Effector memory CD4-positive, alpha-beta T cell (primary cell): ENCODE measurements around the gene CGB3.
A peak's percentile ranks its signal among the peaks of the same experiment; 100 is the strongest.
"Not testable (repeated sequence)": the region's sequence is repeated elsewhere in the genome, so short reads cannot be mapped to it uniquely, and the experiment has no call there.

Experiments used
- DNase-seq, 3 donors: peaks; one replicate each; pipeline ENCODE4 v3.0.0-alpha.2; 2020
- H3K27ac ChIP-seq: 2 replicates; pipeline ENCODE4 v1.7.0; 2013; ENCODE audit warnings: mild to moderate bottlenecking, low read length, moderate library complexity; ENCODE audit not compliant: insufficient read depth, poor library complexity, severe bottlenecking
- H3K27me3 ChIP-seq: replicated peaks from 2 replicates; pipeline ENCODE4 v1.7.0; 2013; ENCODE audit warnings: mild to moderate bottlenecking, low read length; ENCODE audit not compliant: insufficient read depth, control insufficient read depth, poor library complexity, severe bottlenecking
- H3K36me3 ChIP-seq: 2 replicates; pipeline ENCODE4 v1.7.0; 2013; ENCODE audit warnings: mild to moderate bottlenecking, low read length, moderate library complexity; ENCODE audit not compliant: control insufficient read depth, insufficient read depth
- H3K4me1 ChIP-seq: 2 replicates; pipeline ENCODE4 v1.7.0; 2013; ENCODE audit warnings: low read length, mild to moderate bottlenecking; ENCODE audit not compliant: control insufficient read depth, insufficient read depth, poor library complexity, severe bottlenecking
- H3K4me3 ChIP-seq: 2 replicates; pipeline ENCODE4 v1.7.0; 2013; ENCODE audit warnings: low read length, low read depth, mild to moderate bottlenecking; ENCODE audit not compliant: insufficient read depth, poor library complexity, severe bottlenecking
- H3K9me3 ChIP-seq: 2 replicates; pipeline ENCODE4 v1.7.0; 2013; ENCODE audit warnings: mild to moderate bottlenecking, low read length, moderate library complexity; ENCODE audit not compliant: control insufficient read depth

Gene CGB3

DNA sequence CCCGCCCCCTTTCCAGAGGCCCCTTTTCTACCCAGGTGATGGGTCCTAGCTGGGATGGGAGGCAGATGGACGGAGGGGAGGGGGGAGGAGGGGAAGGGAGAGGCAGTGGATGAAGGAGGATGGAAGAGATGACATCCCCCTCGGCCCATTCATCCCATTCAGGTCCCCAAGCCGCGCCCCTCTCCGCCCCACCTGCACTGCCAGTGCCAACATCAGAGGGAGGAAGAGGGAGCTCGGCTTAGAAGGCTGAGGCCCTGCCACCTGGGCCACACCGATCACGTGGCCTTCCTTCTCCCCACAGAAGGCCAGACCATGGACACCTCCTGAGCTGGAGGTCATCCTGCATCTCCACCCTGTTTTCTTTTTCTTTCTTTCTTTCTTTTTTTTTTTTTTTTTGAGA, 4.6 kb upstream of the CGB3 start:
- DNase-seq, H3K4me3 ChIP-seq, H3K27me3 ChIP-seq, H3K4me1 ChIP-seq, H3K9me3 ChIP-seq, H3K27ac ChIP-seq, H3K36me3 ChIP-seq: not testable (repeated sequence)

DNA sequence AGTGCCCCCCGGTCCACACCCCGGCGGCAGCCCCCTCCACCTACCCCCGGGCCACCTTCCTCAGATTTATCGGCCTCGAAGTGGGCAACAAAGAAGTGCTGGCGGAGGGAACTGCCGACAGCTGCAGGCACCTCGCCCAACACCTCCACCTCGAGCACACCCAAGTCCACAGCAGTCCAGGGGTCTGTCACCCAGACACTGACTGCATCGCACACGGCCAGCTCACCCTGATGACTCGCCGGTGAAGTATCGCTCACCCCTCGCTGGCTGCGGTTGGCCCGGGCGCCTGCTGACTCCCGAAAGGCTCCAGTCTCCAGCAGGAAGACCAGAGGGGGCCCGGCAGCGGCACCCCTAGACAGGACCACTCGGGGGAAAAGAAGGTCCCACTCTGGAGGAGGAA, 1.5 kb upstream of the CGB3 start:
- H3K36me3 ChIP-seq, H3K9me3 ChIP-seq, H3K4me1 ChIP-seq, H3K27me3 ChIP-seq, DNase-seq, H3K4me3 ChIP-seq, H3K27ac ChIP-seq: not testable (repeated sequence)

DNA sequence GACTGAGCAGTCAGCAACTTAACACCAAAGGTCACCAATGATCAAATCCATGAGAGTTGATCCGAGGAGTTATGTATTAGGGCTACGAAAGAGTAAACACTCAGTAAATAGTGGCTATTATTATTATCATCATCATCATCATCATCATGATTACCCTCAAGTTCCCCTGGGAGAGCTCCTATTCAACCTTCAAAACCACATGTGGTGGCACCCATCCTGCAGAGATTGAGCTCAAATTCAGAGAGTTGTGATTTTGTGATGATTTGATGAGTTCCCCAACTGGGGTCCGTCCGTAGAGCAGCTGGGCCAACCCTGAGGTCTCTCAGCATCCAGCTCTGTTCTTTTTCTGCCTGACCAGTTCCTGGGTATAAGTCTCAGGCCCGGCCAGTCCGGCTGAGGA, 955 bp upstream of the CGB3 start:
- not testable (repeated sequence) for H3K36me3 ChIP-seq, H3K27me3 ChIP-seq, H3K27ac ChIP-seq, H3K4me1 ChIP-seq, H3K4me3 ChIP-seq, H3K9me3 ChIP-seq, DNase-seq

DNA sequence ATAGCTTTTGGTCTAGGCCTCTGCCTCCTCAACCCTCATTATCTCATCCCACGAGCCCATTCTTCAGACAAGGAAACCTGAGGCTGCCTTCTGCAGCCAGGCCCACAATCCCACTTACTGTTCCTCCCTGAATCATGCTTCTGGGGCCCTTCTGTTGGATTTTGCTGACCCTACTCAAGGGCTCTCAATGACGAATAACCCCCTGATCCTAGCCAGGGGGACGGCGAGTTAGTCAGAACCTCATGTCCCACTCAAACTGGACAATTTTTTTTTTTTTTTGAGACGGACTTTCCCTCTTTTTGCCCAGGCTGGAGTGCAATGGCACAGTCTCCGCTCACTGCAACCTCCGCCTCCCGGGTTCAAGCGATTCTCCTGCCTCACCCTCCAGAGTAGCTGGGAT, 2.0 kb downstream of the CGB3 start:
- no peaks in the 10 kb centered on the region for H3K9me3 ChIP-seq

DNA sequence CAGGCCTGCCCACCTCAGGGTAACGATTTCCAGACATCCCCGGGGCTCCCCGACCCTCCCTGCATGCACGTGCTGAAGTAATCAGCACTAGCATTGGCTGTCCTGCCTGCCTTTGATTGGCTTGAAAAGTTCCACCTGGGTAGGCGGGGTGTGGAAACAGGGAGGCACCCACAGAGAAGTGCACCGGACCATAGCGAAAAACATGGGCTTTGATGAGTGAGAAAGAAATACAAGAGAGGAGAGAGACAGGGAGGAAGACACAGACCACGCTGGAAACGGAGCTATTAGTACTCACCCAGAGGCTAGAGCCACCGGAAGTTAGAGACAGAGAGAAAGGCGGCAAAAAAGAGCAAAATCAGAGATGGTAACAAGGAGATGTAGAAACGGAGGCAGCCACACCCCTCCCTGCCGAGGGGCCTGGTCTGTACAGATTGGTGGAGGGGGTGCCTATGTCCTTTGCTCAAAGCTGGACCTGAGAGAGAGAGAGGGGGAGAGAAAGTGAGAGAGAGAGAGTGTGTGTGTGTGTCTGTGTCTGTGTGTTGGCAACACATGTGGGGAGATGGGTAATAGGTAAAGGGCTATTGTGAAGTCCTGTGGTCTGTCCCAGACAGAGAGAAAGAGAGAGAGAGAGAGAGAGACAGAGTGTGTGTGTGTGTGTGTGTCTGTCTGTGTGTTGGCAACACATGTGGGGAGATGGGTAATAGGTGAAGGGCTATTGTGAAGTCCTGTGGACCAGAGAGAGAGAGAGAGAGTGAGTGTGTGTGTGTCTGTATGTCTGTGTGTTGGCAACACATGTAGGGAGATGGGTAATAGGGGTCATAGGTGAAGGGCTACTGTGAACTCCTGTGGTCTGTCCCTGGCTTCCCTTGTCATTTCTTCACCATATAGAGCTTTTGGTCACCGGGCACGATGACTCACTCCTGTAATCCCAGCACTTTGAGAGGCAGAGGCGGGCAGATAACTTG, 2.9 kb downstream of the CGB3 start:
- Histone ChIP-seq H3K9me3 (no peaks in the 10 kb centered on the region), H3K4me1 (peaks cover 13% of the 10 kb centered on the region), H3K27ac (no peak overlapping the region), H3K27me3 (no peaks in the 10 kb centered on the region), H3K4me3 (no peak overlapping the region), H3K36me3 (no peaks in the 10 kb centered on the region)
- DNase-seq = no peak

More for the DNA sequence above, 2.0 kb downstream of the CGB3 start:
- no peak for DNase-seq
- Histone ChIP-seq H3K27me3 (no peaks in the 10 kb centered on the region), H3K4me1 (peaks cover 12% of the 10 kb centered on the region), H3K4me3 (no peak overlapping the region), H3K27ac (no peak overlapping the region), H3K36me3 (no peaks in the 10 kb centered on the region)

DNA sequence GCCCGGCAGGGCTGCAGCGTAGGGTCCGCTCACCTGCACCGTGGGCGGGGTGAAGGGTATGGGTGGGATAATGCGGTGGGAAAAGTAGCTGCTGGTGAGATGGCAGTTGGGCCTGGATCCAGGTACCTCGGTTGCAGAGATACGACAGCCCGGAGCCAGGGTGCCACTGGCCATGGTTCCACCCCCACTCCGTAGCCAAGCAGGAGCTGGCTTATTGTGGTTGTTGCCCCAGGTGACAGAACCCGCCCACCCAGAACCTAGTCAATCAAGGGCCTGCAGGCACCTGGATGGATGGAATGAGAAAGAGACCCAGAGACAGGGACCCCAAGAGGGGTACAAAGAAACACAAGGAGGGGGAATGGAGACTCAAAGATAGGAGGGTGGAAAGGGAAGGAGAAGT, 3.8 kb downstream of the CGB3 start:
- no peak overlapping the region for H3K4me3 ChIP-seq
- peaks cover 13% of the 10 kb centered on the region for H3K4me1 ChIP-seq
- DNase-seq = no peak
- H3K27ac ChIP-seq = no peak overlapping the region
- no peaks in the 10 kb centered on the region for H3K27me3 ChIP-seq
- H3K9me3 ChIP-seq = no peaks in the 10 kb centered on the region
- no peaks in the 10 kb centered on the region for H3K36me3 ChIP-seq

DNA sequence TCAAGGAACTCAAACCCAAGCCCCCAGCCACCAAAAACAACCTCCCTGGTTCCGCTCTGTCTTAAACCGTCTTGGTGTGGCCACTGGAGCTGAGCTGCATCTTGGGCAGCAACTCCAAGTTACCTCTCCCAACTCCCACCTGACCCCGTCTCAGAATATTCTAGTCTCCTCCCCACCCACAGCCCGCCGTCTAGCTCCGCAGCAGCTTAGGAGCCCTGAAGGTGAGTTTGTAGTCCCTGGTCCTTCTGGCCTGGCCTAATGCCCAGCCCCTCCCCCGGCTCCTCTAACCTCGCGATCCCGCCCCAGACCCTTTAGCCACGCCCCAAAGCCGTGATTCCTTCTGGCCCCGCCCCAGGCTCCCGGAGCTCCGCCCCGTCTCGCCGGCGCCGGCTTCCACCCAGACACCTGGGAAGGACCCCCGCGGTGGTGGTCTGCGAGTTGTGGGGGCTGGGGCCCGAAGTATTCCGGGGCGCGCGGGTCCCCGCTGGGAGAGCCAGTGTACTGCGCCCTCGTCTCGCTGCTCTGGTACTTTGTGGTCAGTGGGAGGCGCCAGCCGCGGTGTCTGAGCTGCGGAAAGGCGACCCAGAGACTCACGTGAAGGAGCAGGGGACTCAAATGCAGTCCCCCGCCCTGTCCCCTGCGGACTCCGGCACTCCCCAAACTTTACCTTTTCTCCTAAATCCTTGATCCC, 4.7 kb downstream of the CGB3 start:
- H3K9me3 ChIP-seq = no peaks in the 10 kb centered on the region
- H3K4me1 ChIP-seq = peaks cover 13% of the 10 kb centered on the region
- no peaks in the 10 kb centered on the region for H3K36me3 ChIP-seq
- H3K27me3 ChIP-seq = no peaks in the 10 kb centered on the region
- H3K4me3 ChIP-seq = peak overlapping the region; percentile 66
- no peak overlapping the region for H3K27ac ChIP-seq
- DNase-seq = peak; percentile 45 to 57 (median 46)

DNA sequence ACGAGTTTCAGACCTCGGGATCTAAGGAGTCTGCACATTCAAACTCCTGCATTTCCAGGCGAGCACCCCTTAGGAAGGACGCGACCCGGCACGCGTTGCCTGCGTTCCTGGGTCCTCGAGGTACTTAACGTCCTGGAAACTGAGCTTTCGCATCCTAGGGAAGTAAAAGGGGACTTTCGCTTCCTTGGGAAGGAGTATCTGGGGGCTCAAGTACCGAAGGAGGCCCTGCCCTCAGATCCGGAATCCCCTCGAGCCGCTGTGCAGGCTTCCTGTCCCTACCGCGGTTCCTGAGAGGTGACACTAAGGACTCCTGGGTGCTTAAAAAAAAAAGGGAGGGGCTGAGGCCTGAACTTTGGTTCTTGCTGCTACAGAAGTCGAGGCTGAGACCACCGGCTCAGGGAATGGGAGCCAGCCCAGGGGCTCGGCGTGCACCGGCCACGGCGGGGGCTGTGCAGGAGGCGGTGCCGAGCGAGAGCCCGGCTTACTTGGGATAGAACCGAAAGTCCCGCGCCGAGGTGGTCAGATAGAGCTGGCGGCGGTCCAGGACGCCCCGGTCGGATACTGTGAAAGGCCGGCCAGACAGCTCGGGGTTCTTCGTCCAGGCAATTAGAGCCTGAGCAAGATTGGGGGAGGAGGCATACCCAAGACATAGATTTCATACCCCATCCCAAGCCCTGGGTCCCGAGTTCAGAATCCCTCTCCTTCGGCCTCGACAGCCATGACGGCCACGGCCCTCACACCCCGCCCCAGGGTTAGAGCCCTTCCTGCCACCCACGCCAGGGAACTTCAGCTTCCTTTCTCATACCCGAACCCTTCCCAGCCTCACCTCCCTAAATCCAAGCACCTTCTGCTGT, 5.5 kb downstream of the CGB3 start:
- not testable (repeated sequence) for H3K27ac ChIP-seq, DNase-seq, H3K27me3 ChIP-seq, H3K9me3 ChIP-seq, H3K36me3 ChIP-seq
- H3K4me1 ChIP-seq = peaks cover 13% of the 10 kb centered on the region
- peak overlapping the region; percentile 66 for H3K4me3 ChIP-seq

DNA sequence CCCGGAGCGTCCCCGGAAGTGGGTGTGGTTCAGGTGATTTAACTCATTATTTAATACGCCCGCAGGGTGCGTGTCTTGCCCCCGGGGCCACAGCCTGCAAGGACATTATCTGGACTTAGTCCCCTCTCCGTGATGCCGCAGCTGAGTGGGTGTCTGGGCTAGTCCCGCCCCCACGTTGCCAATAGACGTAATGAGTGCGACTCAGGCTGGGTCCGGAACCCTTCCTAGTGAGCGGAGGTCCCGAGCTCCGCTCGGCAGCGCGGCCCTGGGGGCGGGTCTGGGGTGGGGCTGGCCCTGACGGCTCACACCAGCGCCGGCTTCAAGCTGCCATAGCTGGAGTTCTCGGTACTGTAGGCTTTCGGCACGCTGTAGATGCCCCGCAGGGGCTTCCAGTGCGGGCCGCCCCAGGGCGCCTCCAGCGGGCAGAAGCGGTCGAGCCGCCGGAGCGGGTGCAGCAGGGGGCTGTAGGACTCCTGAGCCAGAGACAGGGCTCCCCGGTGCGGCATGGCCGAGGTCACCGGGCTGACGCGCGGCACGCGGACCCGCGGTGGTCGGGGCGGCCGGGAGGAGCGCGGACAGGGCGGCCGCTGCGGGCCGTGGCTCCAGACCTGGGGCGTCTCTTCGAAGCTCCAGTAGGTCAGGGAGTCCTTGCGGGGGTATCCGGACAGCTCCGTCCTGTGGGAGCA, 6.3 kb downstream of the CGB3 start:
- no peaks in the 10 kb centered on the region for H3K36me3 ChIP-seq
- H3K27me3 ChIP-seq = no peaks in the 10 kb centered on the region
- H3K27ac ChIP-seq = peak overlapping the region; percentile 48
- H3K9me3 ChIP-seq = no peaks in the 10 kb centered on the region
- H3K4me1 ChIP-seq = peaks cover 13% of the 10 kb centered on the region
- peak overlapping the region; percentile 66 for H3K4me3 ChIP-seq
- DNase-seq = peak; percentile 32 to 55 (median 49)
